ENCODE results near the gene KLHDC4. TPM values are rescaled to one million over a fixed set of nuclear protein-coding genes. Genes with fewer than 3 reads are reported as not detected.

KLHDC4 gene
- total RNA-seq, 1 donor from 2014 or later, result 38.8 TPM

GRCh38 chr16:87692756-87693155 is 73.0 kb downstream of the KLHDC4 start:
- no peak for DNase-seq
- Histone ChIP-seq H3K4me1 (no peaks in the 10 kb centered on the region), H3K27me3 (peaks cover 2% of the 10 kb centered on the region), H3K27ac (no peak overlapping the region), H3K4me3 (no peak overlapping the region), H3K9me3 (no peaks in the 10 kb centered on the region), H3K36me3 (no peaks in the 10 kb centered on the region)
- intact Hi-C loops (cut with DNase I), result no loop called here
- ATAC-seq, result no peak
- no peak for TF ChIP-seq CTCF (IDR thresholded peaks at IDR 0.05)

GRCh38 chr16:87692176-87692575 is 73.6 kb downstream of the KLHDC4 start:
- intact Hi-C loops (cut with DNase I), result no loop called here
- ATAC-seq (no peak), DNase-seq (no peak)
- Histone ChIP-seq H3K36me3 (no peaks in the 10 kb centered on the region), H3K4me3 (no peak overlapping the region), H3K27ac (no peak overlapping the region), H3K4me1 (no peaks in the 10 kb centered on the region), H3K27me3 (peaks cover 7% of the 10 kb centered on the region), H3K9me3 (no peaks in the 10 kb centered on the region)
- no peak for TF ChIP-seq CTCF (IDR thresholded peaks at IDR 0.05)

GRCh38 chr16:87691686-87692079 is 74.1 kb downstream of the KLHDC4 start:
- no peak overlapping the region for H3K27ac ChIP-seq
- H3K27me3 ChIP-seq, result peaks cover 11% of the 10 kb centered on the region
- no peaks in the 10 kb centered on the region for H3K9me3 ChIP-seq
- no peaks in the 10 kb centered on the region for H3K4me1 ChIP-seq
- DNase-seq (no peak), ATAC-seq (no peak)
- TF ChIP-seq CTCF (IDR thresholded peaks at IDR 0.05), result no peak
- intact Hi-C loops (cut with DNase I), result no loop called here
- H3K4me3 ChIP-seq, result no peak overlapping the region
- H3K36me3 ChIP-seq, result no peaks in the 10 kb centered on the region

GRCh38 chr16:87690911-87691685 is 74.7 kb downstream of the KLHDC4 start:
- no peak for TF ChIP-seq CTCF (IDR thresholded peaks at IDR 0.05)
- H3K27me3 ChIP-seq, result peaks cover 11% of the 10 kb centered on the region
- H3K27ac ChIP-seq, result no peak overlapping the region
- no peaks in the 10 kb centered on the region for H3K4me1 ChIP-seq
- H3K4me3 ChIP-seq, result no peak overlapping the region
- ATAC-seq (no peak), DNase-seq (no peak)
- no peaks in the 10 kb centered on the region for H3K9me3 ChIP-seq
- H3K36me3 ChIP-seq, result no peaks in the 10 kb centered on the region
- intact Hi-C loops (cut with DNase I), result no loop called here

GRCh38 chr16:87689956-87690465 is 75.8 kb downstream of the KLHDC4 start:
- H3K27me3 ChIP-seq, result peaks cover 11% of the 10 kb centered on the region
- H3K9me3 ChIP-seq, result no peaks in the 10 kb centered on the region
- DNase-seq, result no peak
- no peak overlapping the region for H3K27ac ChIP-seq
- H3K4me1 ChIP-seq, result no peaks in the 10 kb centered on the region
- no peaks in the 10 kb centered on the region for H3K36me3 ChIP-seq
- TF ChIP-seq CTCF (IDR thresholded peaks at IDR 0.05), result no peak
- intact Hi-C loops (cut with DNase I), result no loop called here
- no peak overlapping the region for H3K4me3 ChIP-seq
- no peak for ATAC-seq
